Right lobe of liver (tissue), 6 donors: ENCODE data around the gene ERC1. TPM values are rescaled to one million over a fixed set of nuclear protein-coding genes. Genes with fewer than 3 reads are reported as not detected.

Source experiments
- ATAC-seq, 4 donors: fragments of 200-7000 bp; cut with Tn5 transposase; one replicate each; pipeline ENCODE4 v1.9.1; 2020; ENCODE audit warnings: mild to moderate bottlenecking in 4 of 4, moderate library complexity in 4 of 4
- DNase-seq, 3 donors: peaks; one replicate each; pipeline ENCODE4 v3.0.0-alpha.2; 2020
- H3K27ac ChIP-seq, 3 donors: fragments of 200-600 bp; one replicate each; pipeline ENCODE4 v1.8.0; 2022
- H3K27me3 ChIP-seq, 2 donors: fragments of 200-600 bp; one replicate each; pipeline ENCODE4 v1.8.0; 2022
- H3K36me3 ChIP-seq, 4 donors: fragments of 200-600 bp; sonication (generic) in 1 of 4; one replicate each; pipeline versions ENCODE4 v1.5.1 to v1.8.0; 2017 to 2022; ENCODE audit warnings: control low read depth in 1 of 4
- H3K4me1 ChIP-seq, 4 donors: fragments of 200-600 bp; sonication (generic) in 1 of 4; one replicate each; pipeline versions ENCODE4 v1.5.1 to v1.8.0; 2017 to 2022; ENCODE audit warnings: control low read depth in 1 of 4
- H3K4me3 ChIP-seq, 3 donors: fragments of 200-600 bp; one replicate each; pipeline ENCODE4 v1.8.0; 2022
- H3K9me3 ChIP-seq, 4 donors: fragments of 200-600 bp; sonication (generic) in 1 of 4; one replicate each; pipeline versions ENCODE4 v1.5.1 to v1.8.0; 2017 to 2022; ENCODE audit warnings: control low read depth in 1 of 4
- POLR2A ChIP-seq: fragments of 450-650 bp; IDR thresholded peaks from one replicate; pipeline ENCODE4 v1.6.1; 2017; ENCODE audit warnings: antibody characterized with exemption, mild to moderate bottlenecking
- WGBS: methylation state at CpG from one replicate; pipeline ENCODE4 v1.1.6; 2018; ENCODE audit warnings: low coverage, low lambda C conversion rate; ENCODE audit not compliant: insufficient coverage; ENCODE audit errors: missing lambda C conversion rate; 5-methylcytosine and 5-hydroxymethylcytosine counted together
- intact Hi-C, 2 donors: fragments of 100-400 bp; cut with DNase I; formaldehyde crosslinking; loops; one replicate each; pipeline versions ENCODE4 v1.11.2 to v1.14.1; 2022
- total RNA-seq, 6 experiments: library from RNA; depleted of rRNA in 2 of 6; stranded (reverse); fragments of >200 nt in 2 of 6; fragmentation: NEBNext Ultra II Directional in 3 of 6; extraction: Animal tissue kit (Norgen Biotek cat#: 25700) in 3 of 6; gene quantifications; one replicate each; pipeline versions ENCODE4 v1.1.0 to v1.2.4, GENCODE V29; 2016 to 2023
- TF ChIP-seq, protein P1 (sequence below), 4 donors: fragments of 200-600 bp in 3 of 4; fragments of 450-650 bp in 1 of 4; IDR thresholded peaks; one replicate each; pipeline versions ENCODE4 v1.5.1 to v1.8.0; 2016 to 2022; ENCODE audit warnings: antibody characterized with exemption in 4 of 4, mild to moderate bottlenecking in 2 of 4
- donor health status: DM: no; HTN: yes; CAD: no.
- donor health status: DM: no; HTN: no; CAD: no.
- donor health status: DM: no; HTN: no; CAD: no.
- donor health status: DM: no; HTN: yes; CAD: no.
- donor health status: DM: no; HTN: yes; CAD: no.

Gene ERC1
- total RNA-seq, 6 experiments from 2014 or later, result 24.8 to 30.8 (median 28.6) TPM

GRCh38 chr12:1273051-1273450 is 282.0 kb downstream of the ERC1 start:
- 95% methylated on average over 5 of the region's 5 CpGs for WGBS
- DNase-seq, result no peak
- ATAC-seq, result no peak
- H3K4me1 ChIP-seq, result no peaks in the 10 kb centered on the region
- intact Hi-C loops, result no loop called here
- no peaks in the 10 kb centered on the region for H3K9me3 ChIP-seq
- TF ChIP-seq, protein P1, sequence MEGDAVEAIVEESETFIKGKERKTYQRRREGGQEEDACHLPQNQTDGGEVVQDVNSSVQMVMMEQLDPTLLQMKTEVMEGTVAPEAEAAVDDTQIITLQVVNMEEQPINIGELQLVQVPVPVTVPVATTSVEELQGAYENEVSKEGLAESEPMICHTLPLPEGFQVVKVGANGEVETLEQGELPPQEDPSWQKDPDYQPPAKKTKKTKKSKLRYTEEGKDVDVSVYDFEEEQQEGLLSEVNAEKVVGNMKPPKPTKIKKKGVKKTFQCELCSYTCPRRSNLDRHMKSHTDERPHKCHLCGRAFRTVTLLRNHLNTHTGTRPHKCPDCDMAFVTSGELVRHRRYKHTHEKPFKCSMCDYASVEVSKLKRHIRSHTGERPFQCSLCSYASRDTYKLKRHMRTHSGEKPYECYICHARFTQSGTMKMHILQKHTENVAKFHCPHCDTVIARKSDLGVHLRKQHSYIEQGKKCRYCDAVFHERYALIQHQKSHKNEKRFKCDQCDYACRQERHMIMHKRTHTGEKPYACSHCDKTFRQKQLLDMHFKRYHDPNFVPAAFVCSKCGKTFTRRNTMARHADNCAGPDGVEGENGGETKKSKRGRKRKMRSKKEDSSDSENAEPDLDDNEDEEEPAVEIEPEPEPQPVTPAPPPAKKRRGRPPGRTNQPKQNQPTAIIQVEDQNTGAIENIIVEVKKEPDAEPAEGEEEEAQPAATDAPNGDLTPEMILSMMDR (IDR thresholded peaks at IDR 0.05), result no peak
- TF ChIP-seq POLR2A, result no peak
- no peak overlapping the region for H3K27ac ChIP-seq
- H3K27me3 ChIP-seq, result no peaks in the 10 kb centered on the region
- H3K36me3 ChIP-seq, result no peaks in the 10 kb centered on the region
- H3K4me3 ChIP-seq, result no peak overlapping the region

DNA sequence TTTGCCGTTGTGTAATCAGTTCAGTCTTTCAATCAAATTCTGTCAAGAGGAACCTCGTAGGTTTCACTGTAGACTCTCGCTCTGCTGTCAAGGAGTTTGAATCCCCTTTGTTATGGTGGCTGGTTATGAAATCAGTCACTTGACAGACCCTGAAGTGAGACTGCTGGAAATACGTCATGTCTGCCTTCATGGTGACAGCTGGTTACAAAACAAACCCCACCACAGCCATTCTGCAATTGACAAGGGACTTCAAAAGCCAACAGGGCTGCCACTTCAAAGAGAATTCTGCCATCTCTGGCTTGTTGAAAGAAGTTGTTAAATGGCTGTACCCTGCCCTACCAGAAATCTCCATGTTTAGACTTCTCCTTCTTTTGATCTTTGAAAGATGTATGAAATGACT is 286.9 kb downstream of the ERC1 start:
- DNase-seq (no peak), ATAC-seq (no peak)
- TF ChIP-seq, protein P1 (IDR thresholded peaks at IDR 0.05), result no peak
- TF ChIP-seq POLR2A, result no peak
- WGBS, result 72% methylated on average over 3 of the region's 4 CpGs
- intact Hi-C loops, result no loop called here
- Histone ChIP-seq H3K4me3 (no peak overlapping the region), H3K27me3 (no peaks in the 10 kb centered on the region), H3K27ac (no peak overlapping the region), H3K4me1 (no peaks in the 10 kb centered on the region), H3K36me3 (no peaks in the 10 kb centered on the region), H3K9me3 (no peaks in the 10 kb centered on the region)

GRCh38 chr12:1279050-1279449 is 288.0 kb downstream of the ERC1 start:
- no peaks in the 10 kb centered on the region for H3K27me3 ChIP-seq
- ATAC-seq (no peak), DNase-seq (no peak)
- H3K9me3 ChIP-seq, result no peaks in the 10 kb centered on the region
- WGBS, result 34% methylated on average over 3 of the region's 3 CpGs
- H3K4me3 ChIP-seq, result no peak overlapping the region
- intact Hi-C loops, result no loop called here
- H3K27ac ChIP-seq, result no peak overlapping the region
- H3K4me1 ChIP-seq, result no peaks in the 10 kb centered on the region
- TF ChIP-seq POLR2A, result no peak
- TF ChIP-seq, protein P1 (IDR thresholded peaks at IDR 0.05), result peak in 1 of 4 donors; percentile 24
- no peaks in the 10 kb centered on the region for H3K36me3 ChIP-seq

DNA sequence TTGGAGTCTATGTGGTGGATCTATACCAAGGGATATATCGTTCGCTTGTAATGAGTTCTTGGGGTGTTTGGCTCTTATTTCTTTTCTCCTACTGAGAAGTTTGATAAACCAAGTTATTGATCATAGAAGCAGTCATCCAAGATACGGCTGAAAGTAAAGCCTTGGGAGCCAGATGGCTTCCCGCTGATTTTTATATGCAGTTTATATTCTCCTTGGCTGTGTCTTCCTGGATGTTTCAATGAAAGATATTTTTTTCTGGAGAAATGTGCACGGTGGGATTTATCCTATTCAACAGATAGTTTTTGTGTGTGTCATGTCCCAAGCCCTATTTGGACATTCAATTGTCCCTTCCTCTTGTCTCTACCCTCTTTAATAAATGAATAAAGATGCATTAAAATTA is 289.0 kb downstream of the ERC1 start:
- ATAC-seq (no peak), DNase-seq (no peak)
- Histone ChIP-seq H3K9me3 (no peaks in the 10 kb centered on the region), H3K4me3 (no peak overlapping the region), H3K36me3 (no peaks in the 10 kb centered on the region), H3K27ac (no peak overlapping the region), H3K4me1 (no peaks in the 10 kb centered on the region), H3K27me3 (no peaks in the 10 kb centered on the region)
- intact Hi-C loops, result no loop called here
- 100% methylated on average over 5 of the region's 5 CpGs for WGBS
- TF ChIP-seq, protein P1 (IDR thresholded peaks at IDR 0.05), result no peak
- no peak for TF ChIP-seq POLR2A
